Mesothelial cell of epicardium (in vitro differentiated cells): ENCODE results near the gene BAD. TPM values are rescaled to one million over a fixed set of nuclear protein-coding genes. Genes with fewer than 3 reads are reported as not detected.

ENCODE experiments used
- DNase-seq, 2 experiments: peaks; one replicate each; pipeline ENCODE4 v3.0.0; 2021; ENCODE audit warnings: low spot score in 2 of 2; ENCODE audit not compliant: unreplicated experiment in 2 of 2
- H3K27ac Mint-ChIP-seq: 2 replicates; pipeline ENCODE4 v1.8.0; 2021; ENCODE audit warnings: mixed read lengths
- H3K27me3 Mint-ChIP-seq: 2 replicates; pipeline ENCODE4 v1.8.0; 2021; ENCODE audit warnings: low read depth, mixed read lengths
- H3K36me3 Mint-ChIP-seq: 2 replicates; pipeline ENCODE4 v1.8.0; 2021; ENCODE audit warnings: mixed read lengths
- H3K4me1 Mint-ChIP-seq: 2 replicates; pipeline ENCODE4 v1.8.0; 2021; ENCODE audit warnings: mixed read lengths
- H3K4me3 Mint-ChIP-seq: 2 replicates; pipeline ENCODE4 v1.8.0; 2021; ENCODE audit warnings: mild to moderate bottlenecking, moderate library complexity, mixed read lengths
- H3K9me3 Mint-ChIP-seq: 2 replicates; pipeline ENCODE4 v1.8.0; 2021; ENCODE audit warnings: mixed read lengths
- CTCF ChIP-seq: fragments of 200-600 bp; sonication (generic); IDR thresholded peaks from one replicate; pipeline ENCODE4 v1.5.0; 2021; ENCODE audit warnings: antibody characterized with exemption; ENCODE audit not compliant: unreplicated experiment
- total RNA-seq: library from RNA; stranded (reverse); gene quantifications from 3 replicates; pipeline ENCODE4 v1.2.1, GENCODE V29; 2021

BAD gene
- total RNA-seq, 1 donor from 2014 or later: 50.2 TPM

DNA sequence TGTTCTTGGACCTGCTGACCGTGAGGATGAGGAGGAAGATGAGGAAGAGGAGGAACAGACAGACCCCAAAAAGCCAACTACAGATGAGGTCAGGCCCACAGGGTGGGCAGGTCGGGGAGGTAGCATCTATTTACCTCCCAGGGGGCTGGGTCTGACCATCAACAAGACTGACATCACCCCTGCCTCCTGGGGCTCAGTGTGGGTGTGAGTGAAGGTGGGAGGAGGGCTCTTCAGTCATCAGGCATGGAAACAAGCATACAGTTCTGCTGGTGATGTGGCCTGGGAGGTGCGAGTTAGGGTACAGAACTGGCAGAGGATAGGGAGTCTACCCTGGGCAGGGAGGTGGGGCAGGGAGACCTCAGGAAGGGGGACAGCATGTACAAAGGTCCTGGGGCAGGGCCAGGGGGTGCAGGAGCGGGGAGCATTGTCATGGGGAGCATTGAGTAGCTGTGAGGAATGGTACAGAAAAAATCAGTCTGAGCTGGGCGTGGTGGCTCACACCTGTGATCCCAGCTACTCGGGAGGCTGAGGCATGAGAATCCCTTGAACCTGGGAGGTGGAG lies 24.2 kb downstream of the BAD start:
- no peaks in the 10 kb centered on the region for H3K27me3 Mint-ChIP-seq
- H3K9me3 Mint-ChIP-seq: no peaks in the 10 kb centered on the region
- no peak overlapping the region for H3K27ac Mint-ChIP-seq
- peaks cover 9% of the 10 kb centered on the region for H3K4me1 Mint-ChIP-seq
- no peak for DNase-seq
- TF ChIP-seq CTCF: no peak
- no peak overlapping the region for H3K4me3 Mint-ChIP-seq
- H3K36me3 Mint-ChIP-seq: peaks cover 27% of the 10 kb centered on the region

- Mint-ChIP-seq H3K36me3 (peaks cover 27% of the 10 kb centered on the region), H3K27me3 (no peaks in the 10 kb centered on the region), H3K27ac (no peak overlapping the region), H3K9me3 (no peaks in the 10 kb centered on the region), H3K4me3 (no peak overlapping the region), H3K4me1 (peaks cover 7% of the 10 kb centered on the region)
- no peak for DNase-seq
- no peak for TF ChIP-seq CTCF
These were observed 24.9 kb downstream of the BAD start for GRCh38 chr11:64259533-64260067.

- H3K9me3 Mint-ChIP-seq: no peaks in the 10 kb centered on the region
- peaks cover 27% of the 10 kb centered on the region for H3K36me3 Mint-ChIP-seq
- no peak for DNase-seq
- H3K27me3 Mint-ChIP-seq: no peaks in the 10 kb centered on the region
- no peak for TF ChIP-seq CTCF
- no peak overlapping the region for H3K27ac Mint-ChIP-seq
- peaks cover 2% of the 10 kb centered on the region for H3K4me1 Mint-ChIP-seq
- H3K4me3 Mint-ChIP-seq: no peak overlapping the region
These were observed 25.4 kb downstream of the BAD start for GRCh38 chr11:64258946-64259532.

GRCh38 chr11:64258356-64258755 lies 26.1 kb downstream of the BAD start:
- H3K36me3 Mint-ChIP-seq: peaks cover 24% of the 10 kb centered on the region
- H3K4me1 Mint-ChIP-seq: peaks cover 2% of the 10 kb centered on the region
- H3K27me3 Mint-ChIP-seq: no peaks in the 10 kb centered on the region
- H3K9me3 Mint-ChIP-seq: no peaks in the 10 kb centered on the region
- TF ChIP-seq CTCF: no peak
- DNase-seq: no peak
- no peak overlapping the region for H3K4me3 Mint-ChIP-seq
- H3K27ac Mint-ChIP-seq: no peak overlapping the region

DNA sequence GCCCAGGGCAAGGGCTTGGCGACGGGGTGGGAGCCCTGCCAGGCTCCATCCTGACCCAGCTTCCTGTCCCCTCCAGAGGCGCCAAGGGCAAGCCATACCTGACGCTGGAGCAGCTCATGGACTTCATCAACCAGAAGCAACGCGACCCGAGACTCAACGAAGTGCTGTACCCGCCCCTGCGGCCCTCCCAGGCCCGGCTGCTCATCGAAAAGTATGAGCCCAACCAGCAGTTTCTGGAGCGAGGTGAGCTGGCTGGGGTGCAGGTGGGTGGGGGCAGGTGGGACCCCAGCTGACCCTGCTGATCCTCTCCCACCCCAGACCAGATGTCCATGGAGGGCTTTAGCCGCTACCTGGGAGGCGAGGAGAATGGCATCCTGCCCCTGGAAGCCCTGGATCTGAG lies 28.2 kb downstream of the BAD start:
- no peak overlapping the region for H3K27ac Mint-ChIP-seq
- no peak overlapping the region for H3K4me3 Mint-ChIP-seq
- H3K36me3 Mint-ChIP-seq: peaks cover 17% of the 10 kb centered on the region
- H3K9me3 Mint-ChIP-seq: no peaks in the 10 kb centered on the region
- no peaks in the 10 kb centered on the region for H3K27me3 Mint-ChIP-seq
- DNase-seq: no peak
- H3K4me1 Mint-ChIP-seq: peaks cover 7% of the 10 kb centered on the region
- no peak for TF ChIP-seq CTCF
